Stimulated activated CD8-positive, alpha-beta memory T cell treated with anti-CD3 and anti-CD28 coated beads, Interleukin-7, amount 100 ng/mL, for 4 hours (primary cell): Measurements from ENCODE around the gene USP21.
A peak's percentile ranks its signal among the peaks of the same experiment; 100 is the strongest.
"Not testable (repeated sequence)": the region's sequence is repeated elsewhere in the genome, so short reads cannot be mapped to it uniquely, and the experiment has no call there.

Experiments
- DNase-seq, 2 donors: peaks; one replicate each; pipeline ENCODE4 v3.0.0-alpha.2; 2020; ENCODE audit warnings: low read depth in 2 of 2

The USP21 gene, protein sequence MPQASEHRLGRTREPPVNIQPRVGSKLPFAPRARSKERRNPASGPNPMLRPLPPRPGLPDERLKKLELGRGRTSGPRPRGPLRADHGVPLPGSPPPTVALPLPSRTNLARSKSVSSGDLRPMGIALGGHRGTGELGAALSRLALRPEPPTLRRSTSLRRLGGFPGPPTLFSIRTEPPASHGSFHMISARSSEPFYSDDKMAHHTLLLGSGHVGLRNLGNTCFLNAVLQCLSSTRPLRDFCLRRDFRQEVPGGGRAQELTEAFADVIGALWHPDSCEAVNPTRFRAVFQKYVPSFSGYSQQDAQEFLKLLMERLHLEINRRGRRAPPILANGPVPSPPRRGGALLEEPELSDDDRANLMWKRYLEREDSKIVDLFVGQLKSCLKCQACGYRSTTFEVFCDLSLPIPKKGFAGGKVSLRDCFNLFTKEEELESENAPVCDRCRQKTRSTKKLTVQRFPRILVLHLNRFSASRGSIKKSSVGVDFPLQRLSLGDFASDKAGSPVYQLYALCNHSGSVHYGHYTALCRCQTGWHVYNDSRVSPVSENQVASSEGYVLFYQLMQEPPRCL

DNA sequence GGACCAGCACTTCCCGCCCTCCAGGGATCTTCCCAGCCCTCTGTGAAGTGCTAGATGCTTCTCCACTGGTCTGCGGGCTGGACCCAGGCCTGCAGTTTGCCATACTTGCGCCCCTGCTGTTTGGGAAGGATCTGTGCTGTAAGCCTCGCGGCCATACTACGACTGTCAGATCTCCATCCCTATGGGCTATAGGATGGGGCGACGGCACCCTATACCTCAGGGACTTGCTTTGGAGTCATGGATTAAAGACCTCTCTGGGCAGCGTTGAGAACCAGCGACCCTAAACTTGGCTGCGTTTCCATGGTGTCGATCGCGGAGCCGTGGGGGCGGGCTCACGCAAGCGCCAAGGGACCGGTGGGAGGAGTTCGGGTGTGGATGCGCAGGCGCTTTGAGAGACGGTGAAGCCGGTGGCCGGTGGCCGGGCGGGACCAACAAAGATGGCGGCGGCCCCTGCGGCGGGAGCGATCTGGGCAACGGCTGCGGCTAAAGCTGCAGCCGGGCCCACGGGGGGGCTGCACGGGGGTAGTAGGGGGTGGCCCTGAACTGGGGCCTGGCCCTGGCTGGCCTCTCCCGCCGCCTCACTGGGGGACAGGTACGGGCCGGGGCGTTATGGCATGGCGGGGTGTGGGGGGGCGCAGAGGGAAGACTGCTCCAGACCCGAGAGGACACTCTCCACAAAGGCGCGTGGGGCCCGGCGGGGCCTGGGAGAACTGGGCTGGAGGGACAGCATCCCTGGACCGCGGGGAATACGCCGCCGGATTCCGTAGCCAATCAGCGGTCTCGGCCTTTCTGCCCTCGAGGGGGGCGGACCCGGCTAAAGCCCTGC is at the start of gene USP21:
Gene USP21 (plus strand): TSS at position 414 of the 826 bp plus-strand sequence. CDS start 1,141 bp downstream, outside the sequence.
- DNase-seq: peak; percentile 84 to 89

DNA sequence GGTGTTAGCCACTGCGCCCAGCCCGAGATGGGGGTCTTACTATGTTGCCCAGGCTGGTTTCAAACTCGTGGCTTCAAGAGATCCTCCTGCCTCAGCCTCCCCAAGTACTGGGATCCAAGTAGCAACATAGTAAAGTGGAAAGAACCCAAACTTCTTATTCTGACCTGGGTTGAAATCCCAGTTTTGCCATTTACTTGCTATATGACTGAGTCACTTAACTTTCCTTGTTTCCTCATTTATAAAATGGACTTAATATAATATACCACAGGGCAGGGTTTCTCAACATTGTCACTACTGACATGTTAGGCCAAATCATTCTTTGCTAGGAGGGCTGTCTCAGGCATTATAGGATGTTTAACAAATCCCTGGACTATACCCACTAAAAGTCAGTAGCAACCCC is 48.2 kb upstream of the USP21 start:
- DNase-seq: no peak

DNA sequence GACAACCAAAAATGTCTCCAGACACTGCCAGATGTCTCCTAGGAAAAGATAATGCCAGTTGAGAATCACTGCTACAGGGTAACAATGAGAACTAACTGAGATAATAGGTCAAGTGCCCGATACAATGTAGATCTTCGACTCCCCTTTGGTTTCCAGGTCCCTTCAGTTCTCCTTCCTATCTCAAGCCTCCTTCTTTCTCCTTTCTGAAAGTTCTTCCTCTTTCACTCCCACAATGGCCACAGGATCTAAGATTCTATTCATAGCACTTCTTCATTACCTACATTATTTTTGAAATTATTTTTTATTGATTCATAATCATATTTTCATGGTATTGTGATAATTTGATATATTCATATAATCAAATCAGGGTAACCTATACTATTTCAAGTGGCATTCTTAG is 47.8 kb upstream of the USP21 start:
- no peak for DNase-seq

DNA sequence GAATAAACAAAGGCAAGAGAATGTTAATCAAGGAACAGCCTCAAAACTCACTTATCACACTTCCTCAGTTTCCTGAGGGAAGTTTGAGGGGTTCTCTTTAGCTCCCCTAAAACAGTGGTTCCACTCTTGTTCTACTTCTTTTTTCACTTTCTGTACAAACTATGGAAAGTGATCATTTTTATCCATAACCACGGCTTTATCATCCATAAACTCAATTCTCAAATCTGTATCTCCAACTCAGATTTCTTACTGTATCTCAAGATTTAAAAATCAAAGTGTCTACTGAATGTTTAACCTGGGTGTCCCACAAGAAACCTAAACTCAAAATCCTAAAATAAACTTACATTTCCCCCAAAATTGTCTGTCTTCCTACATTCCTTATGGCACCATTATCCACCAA is 45.4 kb upstream of the USP21 start:
- DNase-seq: no peak

DNA sequence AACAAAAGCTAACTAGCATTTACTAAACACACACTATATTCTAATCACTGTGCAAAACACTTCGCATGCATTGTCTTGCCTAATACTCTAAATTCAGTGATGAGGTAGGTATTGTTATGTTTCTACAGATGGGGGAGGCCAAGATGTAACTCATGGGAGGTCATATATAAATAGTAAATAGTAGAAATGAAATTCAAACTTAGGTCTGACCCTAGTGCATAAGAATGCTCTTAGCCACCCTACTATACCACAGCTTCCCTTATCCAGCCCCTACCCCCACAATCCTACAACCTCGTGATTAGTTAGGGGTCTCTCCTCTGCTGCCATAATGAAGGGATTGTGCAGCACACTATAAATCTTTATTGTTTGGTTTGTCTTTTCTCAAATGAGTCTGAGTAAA is 44.7 kb upstream of the USP21 start:
- DNase-seq: no peak

DNA sequence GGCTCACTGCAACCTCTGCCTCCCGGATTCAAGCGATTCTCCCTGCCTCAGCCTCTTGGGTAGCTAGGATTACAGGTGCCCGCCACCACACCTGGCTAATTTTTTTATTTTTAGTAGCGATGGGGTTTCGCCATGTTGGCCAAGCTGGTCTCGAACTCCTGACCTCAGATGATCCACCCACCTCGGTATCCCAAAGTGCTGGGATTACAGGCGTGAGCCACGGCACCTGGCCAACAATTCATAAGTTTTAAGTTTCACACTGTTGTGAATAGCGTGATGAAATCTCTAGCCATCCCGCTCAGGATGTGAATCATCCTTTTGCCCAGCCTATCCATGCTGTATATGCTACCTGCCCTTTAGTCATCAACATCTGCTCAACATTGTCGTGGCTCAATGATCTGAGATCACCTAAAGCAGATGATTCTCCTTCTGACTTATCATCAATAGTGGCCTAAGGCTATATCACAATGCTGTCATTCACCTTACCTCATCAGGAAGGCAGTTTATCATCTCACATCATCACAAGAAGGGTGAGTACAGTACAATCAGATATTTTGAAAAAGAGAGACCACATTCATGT is 44.1 kb upstream of the USP21 start:
- peak in 1 of 2 donors; percentile 34 for DNase-seq

DNA sequence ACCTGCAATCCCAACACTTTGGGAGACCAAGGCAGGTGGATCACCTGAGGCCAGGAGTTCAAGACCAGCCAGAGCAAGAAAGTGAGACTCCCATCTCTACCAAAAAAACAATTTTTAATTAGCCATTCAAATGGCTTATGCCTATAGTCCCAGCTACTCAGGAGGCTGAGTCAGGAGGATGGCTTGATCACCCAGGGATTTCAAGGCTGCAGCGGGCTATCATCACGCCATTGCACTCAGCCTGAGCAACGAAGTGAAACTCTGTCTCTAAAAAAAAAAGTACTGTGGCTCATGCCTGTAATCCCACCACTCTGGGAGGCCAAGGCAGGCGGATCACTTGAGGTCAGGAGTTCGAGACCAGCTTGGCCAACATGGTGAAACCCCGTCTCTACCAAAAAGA is 43.3 kb upstream of the USP21 start:
- not testable (repeated sequence) for DNase-seq

DNA sequence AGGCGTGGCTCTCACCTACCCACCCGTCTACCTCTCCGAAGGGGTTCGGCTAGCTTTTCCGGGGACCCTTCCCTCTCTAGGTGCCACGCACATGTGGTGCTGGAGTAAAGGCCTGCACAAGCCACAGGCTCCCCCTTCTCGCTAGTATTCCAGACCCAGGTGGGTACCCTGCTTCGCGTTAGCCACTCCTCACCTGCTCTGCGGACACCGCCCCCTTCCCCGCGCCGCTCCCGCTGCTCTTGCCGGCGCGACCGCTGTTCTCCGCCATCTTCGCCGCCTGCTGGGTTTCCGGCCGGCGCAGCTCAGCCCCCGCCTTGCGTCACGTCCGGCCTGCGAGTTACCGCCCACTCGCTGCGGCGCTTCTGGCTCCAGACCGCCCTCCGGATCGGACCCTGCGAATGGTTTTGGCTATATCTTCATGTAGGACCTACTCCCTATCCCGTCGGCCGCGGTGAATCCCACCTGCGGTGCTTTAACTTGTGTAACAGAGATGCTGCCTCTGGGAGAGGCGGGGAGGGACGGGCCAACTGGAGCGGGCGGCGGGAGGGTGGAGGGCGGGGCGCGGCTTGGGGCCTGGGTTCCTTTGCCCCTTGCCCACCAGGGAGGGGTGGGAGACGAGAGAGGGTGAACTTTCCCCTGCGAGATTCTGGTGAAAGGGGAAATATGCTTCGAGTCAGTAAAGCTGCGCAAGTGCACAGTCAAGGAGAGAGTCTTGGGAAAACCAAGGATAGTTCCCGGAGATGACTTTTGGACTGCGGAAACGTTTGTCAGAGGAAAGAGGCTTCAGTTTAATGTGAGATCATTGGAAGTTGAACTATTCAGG is 41.3 kb upstream of the USP21 start, which contains the start of the genes NIT1 and PFDN2:
Gene NIT1 (plus strand): TSS at position 347 of the 823 bp plus-strand sequence. CDS start 72 bp downstream, at position 419.
Gene PFDN2 (minus strand): TSS at position 279 of the 823 bp plus-strand sequence. CDS start 11 bp downstream, at position 268.
- peak; percentile 71 to 83 for DNase-seq

DNA sequence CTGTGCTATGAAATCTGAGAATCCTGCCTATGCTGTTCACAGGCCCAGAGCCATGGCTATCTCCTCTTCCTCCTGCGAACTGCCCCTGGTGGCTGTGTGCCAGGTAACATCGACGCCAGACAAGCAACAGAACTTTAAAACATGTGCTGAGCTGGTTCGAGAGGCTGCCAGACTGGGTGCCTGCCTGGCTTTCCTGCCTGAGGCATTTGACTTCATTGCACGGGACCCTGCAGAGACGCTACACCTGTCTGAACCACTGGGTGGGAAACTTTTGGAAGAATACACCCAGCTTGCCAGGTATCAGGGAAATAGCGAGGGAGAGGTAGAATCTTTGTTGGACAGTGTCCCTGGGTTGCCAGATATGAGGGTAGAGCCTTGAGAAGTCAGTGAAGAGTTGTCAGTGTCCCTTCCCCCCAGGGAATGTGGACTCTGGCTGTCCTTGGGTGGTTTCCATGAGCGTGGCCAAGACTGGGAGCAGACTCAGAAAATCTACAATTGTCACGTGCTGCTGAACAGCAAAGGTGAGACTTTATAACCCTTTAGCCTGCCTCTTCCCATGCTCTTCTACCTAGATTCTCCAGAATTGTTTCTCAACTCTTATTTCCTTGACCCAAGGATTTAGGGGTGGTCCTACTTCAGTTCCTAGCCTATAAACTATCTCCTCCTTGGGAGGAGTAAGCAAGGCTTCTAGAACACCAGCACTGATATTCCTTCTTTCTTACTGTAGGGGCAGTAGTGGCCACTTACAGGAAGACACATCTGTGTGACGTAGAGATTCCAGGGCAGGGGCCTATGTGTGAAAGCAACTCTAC is 40.0 kb upstream of the USP21 start:
- DNase-seq: peak; percentile 48 to 63

DNA sequence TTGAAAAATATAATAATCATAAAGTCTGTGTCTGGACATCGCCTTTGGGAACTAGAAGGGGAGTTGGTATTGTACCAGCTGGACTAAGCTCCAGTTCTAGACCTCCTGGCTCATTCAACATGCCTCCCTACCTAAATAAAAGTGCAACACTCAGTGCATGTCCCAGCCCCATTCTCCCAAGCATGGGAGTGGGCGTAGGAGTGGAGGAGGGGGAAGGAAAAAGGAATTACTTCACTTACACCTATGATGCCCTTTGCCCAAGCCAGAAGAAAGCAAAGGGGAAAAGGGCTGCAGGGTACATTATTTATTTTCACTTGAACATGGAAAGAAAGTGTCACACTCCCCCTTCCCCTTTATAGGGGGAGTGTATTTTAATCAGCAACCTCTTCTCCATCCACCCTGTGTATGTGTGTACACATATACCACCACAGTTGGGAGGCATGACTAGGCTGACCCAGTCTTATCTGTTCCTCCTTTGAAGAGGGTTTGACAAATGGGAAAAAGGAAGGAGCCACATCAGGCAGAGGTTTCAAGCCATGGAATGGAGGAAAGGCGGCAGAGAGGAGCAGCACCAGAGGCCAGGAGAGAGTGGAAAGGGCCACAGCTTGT is 38.2 kb upstream of the USP21 start:
- DNase-seq: no peak

DNA sequence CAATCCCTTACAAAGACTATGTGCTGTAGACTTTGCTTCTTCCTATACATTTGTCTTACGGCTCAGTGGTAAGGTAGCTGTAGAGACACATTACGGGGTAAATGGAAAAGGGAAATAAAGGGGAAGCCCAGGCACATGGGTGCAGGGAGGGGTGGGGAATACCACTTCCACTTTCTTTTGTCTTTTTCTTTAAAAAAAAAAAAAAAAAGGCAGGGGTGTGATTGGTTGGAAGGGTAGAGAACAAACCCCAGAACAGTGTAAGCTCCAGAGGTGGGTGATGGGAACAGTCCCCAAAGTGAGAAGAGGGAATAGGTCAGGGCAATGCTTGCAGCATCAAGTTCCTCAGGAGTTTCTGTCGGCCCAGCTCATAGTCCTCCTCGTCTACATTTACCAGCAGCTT is 37.5 kb upstream of the USP21 start:
- no peak for DNase-seq

DNA sequence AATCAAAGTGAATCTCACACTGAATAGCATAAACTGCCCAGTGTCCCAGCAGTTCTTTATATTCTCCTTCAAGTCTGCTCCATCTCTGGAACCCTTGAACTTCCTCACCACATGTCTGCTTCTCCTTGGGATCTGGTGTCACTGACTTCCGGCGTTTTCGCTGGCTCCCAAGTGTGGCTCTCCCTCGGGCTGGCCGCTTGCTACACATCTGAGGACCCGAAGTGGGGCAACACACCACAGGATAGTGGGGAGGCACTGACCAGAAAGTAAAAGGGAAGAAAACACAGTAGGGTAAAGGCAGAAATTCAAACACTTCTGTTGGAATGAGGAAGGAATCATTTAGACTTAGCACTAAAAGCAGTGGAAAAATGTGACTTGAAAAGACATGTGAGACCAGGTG is 36.3 kb upstream of the USP21 start:
- no peak for DNase-seq

DNA sequence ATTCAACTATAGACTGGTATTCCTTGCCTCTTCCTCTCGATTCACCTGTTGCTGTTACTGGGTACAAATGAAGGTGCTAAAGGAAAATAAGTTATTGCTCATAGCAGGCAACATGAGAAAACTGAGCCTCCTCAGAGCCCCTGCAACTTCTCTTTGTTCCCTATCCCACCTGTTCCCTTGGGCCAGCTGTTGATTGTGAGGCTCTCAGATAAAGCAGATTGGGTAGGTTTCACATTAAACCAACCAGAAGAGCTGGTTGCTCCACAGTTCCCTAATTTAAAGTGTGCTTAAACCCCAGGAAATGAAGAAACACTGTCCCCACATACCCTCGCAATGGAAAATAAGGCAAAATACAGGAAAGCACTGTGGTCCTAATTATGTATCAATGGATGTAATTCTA is 31.7 kb upstream of the USP21 start:
- DNase-seq: no peak

DNA sequence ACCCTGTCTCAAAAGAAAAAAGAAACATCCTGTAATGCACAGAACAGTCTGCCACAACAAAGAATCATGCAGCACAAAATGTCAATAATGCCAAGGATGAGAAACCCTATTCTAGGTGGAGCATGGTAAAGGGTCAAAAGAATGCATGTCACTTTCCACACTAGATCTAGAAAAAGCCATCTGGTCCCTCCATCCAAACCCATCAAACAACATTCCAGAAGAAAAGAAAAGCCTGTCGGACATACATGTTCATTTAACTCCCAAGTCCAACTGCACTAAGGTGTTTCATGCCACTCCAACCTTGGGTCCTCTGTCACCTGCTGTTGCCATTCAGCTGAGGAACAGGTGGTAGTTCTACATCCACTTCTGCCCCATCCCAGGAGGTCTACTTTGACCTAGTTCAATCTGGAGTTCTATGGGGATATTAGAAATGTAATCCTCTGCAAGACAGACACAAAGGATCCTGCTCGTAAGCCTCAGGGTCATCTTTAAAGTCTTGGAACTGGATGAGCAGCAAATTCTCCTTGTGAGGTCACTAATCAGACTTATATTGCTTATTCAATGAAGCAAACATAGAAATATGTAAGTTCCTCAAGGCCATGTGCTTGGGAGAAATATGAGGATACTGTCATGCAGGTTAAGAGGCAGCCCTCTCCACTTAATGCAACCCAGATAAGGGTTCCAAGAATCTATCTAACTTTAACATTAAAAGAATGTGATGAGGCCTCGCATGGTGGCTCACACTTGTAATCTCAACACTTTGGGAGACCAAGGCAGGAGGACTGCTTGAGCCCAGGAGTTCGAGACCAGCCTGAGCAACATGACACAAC is 30.5 kb upstream of the USP21 start:
- DNase-seq: no peak

DNA sequence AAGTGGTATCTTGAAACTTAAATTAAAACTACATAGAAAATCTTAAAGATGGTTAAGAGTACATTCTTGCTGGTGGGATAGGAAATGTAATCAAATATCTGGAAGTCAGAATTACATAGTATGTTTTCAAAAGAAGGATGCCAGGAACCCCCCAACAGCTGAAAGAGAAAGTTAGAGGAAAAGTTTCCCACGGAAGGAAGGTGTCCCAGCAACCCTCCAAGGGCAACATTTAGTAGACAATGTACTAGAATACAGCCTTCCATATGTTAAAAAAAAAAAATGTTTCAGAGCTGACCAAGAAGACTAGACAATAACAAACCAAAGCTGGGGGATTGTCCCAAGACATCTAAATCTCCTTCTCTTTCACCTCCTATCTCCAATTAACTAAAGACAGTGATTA is 29.0 kb upstream of the USP21 start:
- DNase-seq: no peak

DNA sequence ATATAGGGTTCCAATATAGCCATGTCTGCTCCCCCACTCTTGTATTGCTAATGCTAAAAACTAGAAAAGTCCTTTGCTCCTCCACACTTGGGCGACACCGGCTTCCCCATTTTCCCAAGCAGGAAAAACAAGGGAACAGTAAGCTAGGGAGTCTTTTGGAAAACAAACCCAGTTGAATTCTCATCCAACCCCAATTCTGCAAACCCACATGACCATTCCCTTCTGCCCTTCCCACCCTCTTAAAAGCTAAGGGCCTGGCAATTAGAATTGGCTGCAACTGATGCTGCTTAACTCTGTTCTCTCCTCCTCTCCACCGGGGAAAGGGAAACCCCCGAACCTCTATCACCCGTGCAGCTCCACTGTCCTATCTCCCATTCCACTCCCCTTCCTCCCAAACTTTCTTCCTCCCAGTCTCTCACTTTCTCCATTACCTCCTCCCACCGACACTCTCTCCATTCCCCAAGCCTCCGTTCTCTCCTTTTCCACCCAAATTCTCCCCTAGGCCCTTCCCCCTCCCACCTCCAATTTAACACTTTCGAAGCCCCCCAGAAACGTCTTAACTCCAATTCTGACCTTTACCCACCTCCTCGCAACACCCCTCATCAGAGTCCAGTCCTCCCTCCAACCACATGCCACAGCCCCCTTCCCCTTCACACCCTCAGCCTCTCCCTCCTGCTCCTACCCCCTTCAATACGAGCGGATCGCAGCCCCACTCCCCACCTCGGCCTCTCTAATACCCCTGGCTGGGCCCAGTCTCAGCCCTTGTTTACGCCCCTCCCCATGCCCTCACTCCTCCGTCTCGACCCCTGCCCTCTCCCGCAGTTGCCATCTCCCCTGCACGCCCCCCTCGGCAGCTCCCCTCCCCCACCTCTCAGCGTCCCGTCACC is 27.5 kb upstream of the USP21 start:
- no peak for DNase-seq

DNA sequence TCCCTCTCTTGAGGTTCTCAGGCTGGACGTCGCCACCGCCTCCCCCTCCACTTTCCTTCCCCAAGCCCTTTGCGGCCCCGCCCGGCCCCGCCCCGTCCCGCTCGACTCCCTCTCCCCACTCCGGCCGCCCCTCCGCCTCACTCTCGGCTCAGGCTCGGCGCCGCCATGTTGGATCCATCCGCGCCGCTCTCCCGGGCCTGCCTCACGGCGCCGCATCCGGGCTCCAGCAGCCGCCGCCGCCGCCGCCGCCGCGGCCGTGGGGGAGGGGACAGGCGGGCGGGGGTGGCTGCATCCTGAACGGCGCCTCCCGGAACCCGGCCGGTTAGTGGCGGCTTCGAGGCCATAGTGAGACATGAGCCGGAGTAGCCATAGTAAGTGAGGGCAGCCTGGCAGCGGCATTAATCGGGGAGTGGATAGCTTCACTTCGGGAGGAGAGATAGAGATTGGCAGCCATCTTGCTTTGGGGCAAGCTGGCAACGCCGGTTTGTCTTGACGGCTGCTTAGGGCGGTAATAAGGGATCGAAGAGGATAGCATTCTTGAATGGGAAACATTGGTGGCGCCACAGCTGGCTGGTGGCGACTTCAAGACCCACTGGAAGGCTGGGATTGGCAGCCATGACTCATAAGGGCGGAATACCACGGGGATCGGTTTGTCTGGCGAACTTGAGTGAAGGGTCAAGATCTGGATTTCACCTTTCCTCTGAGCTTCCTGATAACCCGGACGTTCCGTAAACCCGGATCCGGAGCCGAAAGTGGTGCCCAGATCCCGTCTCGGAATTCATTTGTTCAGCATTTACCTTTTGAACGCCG is 26.7 kb upstream of the USP21 start, which contains the start of gene DEDD:
Gene DEDD (minus strand): TSS at position 258 of the 810 bp plus-strand sequence. CDS start 8,205 bp downstream, outside the sequence.
- peak; percentile 87 for DNase-seq
